Vagina (tissue), 2 donors: ENCODE results near the gene MYRF.

Experiments used
- POLR2A ChIP-seq, 2 donors: fragments of 450-650 bp; IDR thresholded peaks; one replicate each; pipeline ENCODE4 v1.6.1; 2017; ENCODE audit warnings: antibody characterized with exemption in 2 of 2, mild to moderate bottlenecking in 2 of 2, moderate library complexity in 2 of 2
- POLR2AphosphoS5 ChIP-seq, 2 donors: sonication (generic); formaldehyde crosslinking; IDR thresholded peaks; one replicate each; pipeline ENCODE4 v1.9.0; 2017; ENCODE audit warnings: antibody characterized with exemption in 2 of 2, mild to moderate bottlenecking in 2 of 2, low read depth in 1 of 2; ENCODE audit not compliant: insufficient read depth in 1 of 2
- TF ChIP-seq, protein P1 (sequence below), 3 experiments: fragments of 450-650 bp in 2 of 3; fragments of 200-600 bp in 1 of 3; sonication (generic) in 1 of 3; IDR thresholded peaks; one replicate each; pipeline ENCODE4 v1.5.1; 2017 to 2019; ENCODE audit warnings: antibody characterized with exemption in 3 of 3, mild to moderate bottlenecking in 2 of 3, moderate library complexity in 2 of 3

DNA sequence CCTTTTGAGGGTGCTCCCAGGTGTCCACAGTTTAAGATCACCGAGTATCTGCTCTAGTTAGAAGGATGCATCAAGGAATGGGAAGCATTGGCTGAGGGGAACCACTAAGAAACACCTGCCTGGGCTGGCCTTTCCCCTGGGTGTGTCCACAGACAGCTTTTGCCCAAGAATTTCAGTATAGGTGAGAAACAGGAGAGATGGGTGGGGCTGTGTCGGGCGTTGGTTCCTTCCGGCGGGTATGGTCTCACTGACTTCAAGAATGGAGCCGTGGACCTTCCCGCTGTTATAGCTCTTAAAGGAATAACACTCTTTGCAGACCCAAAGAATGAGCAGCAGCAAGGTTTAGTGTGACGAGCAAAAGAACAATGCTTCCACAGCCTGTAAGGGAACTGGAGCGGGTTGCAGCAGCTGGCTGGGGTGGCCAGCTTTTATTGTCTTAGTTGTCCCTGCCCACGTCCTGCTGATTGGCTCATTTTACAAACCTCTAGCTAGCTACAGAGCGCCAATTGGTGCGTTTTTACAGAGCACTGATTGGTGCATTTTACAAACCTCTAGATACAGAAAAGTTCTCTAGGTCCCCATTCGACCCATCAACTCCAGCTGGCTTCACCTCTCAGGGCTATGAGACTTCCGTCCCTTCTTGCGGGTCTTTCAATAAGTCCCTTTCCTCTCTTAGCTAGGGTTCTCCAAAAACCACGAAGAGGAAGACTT lies 62.0 kb downstream of the MYRF start:
- TF ChIP-seq, protein P1, sequence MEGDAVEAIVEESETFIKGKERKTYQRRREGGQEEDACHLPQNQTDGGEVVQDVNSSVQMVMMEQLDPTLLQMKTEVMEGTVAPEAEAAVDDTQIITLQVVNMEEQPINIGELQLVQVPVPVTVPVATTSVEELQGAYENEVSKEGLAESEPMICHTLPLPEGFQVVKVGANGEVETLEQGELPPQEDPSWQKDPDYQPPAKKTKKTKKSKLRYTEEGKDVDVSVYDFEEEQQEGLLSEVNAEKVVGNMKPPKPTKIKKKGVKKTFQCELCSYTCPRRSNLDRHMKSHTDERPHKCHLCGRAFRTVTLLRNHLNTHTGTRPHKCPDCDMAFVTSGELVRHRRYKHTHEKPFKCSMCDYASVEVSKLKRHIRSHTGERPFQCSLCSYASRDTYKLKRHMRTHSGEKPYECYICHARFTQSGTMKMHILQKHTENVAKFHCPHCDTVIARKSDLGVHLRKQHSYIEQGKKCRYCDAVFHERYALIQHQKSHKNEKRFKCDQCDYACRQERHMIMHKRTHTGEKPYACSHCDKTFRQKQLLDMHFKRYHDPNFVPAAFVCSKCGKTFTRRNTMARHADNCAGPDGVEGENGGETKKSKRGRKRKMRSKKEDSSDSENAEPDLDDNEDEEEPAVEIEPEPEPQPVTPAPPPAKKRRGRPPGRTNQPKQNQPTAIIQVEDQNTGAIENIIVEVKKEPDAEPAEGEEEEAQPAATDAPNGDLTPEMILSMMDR (IDR thresholded peaks at IDR 0.05): no peak
- no peak for TF ChIP-seq POLR2A (IDR thresholded peaks at IDR 0.05)
- no peak for TF ChIP-seq POLR2AphosphoS5 (IDR thresholded peaks at IDR 0.05; ENCODE audit: insufficient read depth in 1 of 2, low read depth in 1 of 2)
